Germinal center (tissue), 1 donor: ENCODE results near the gene JMJD8.

Experiments
- DNase-seq: peaks from one replicate; pipeline ENCODE4 v3.0.0; 2012; ENCODE audit warnings: mixed read lengths, low spot score

Gene JMJD8

GRCh38 chr16:660459-661183, 23.5 kb downstream of the JMJD8 start:
- DNase-seq: peak; percentile 91

GRCh38 chr16:660132-660458, 24.0 kb downstream of the JMJD8 start:
- DNase-seq: no peak

GRCh38 chr16:659618-660017, 24.5 kb downstream of the JMJD8 start:
- no peak for DNase-seq

GRCh38 chr16:658679-659571, 25.2 kb downstream of the JMJD8 start:
- no peak for DNase-seq

- DNase-seq: no peak
Measured at GRCh38 chr16:657487-657886, 26.6 kb downstream of the JMJD8 start.

- DNase-seq: no peak
Measured at GRCh38 chr16:654034-654433, 30.1 kb downstream of the JMJD8 start.

GRCh38 chr16:652454-653305, 31.5 kb downstream of the JMJD8 start:
- no peak for DNase-seq

GRCh38 chr16:651844-652243, 32.3 kb downstream of the JMJD8 start:
- DNase-seq: no peak

GRCh38 chr16:649631-650030, 34.5 kb downstream of the JMJD8 start:
- peak; percentile 40 for DNase-seq

GRCh38 chr16:648781-649589, 35.1 kb downstream of the JMJD8 start, which contains the start of gene WDR90:
TSS of gene WDR90 (plus strand) at chr16:649365. CDS start at chr16:649417, 52 bp downstream.
- peak; percentile 94 for DNase-seq

GRCh38 chr16:648071-648780, 35.9 kb downstream of the JMJD8 start:
- peak; percentile 64 for DNase-seq

- DNase-seq: no peak
Measured at GRCh38 chr16:647173-647902, 36.8 kb downstream of the JMJD8 start.

GRCh38 chr16:646679-647172, 37.4 kb downstream of the JMJD8 start:
- no peak for DNase-seq

- no peak for DNase-seq
Measured at GRCh38 chr16:645852-646678, 38.1 kb downstream of the JMJD8 start.

- DNase-seq: no peak
Measured at GRCh38 chr16:644556-644955, 39.6 kb downstream of the JMJD8 start.

- no peak for DNase-seq
Measured at GRCh38 chr16:643050-643368, 41.1 kb downstream of the JMJD8 start.

GRCh38 chr16:642189-643049, 41.7 kb downstream of the JMJD8 start:
- DNase-seq: peak; percentile 30
